ENCODE results near the gene PLLP.
A peak's percentile ranks its signal among the peaks of the same experiment; 100 is the strongest.
"Not testable (repeated sequence)": the region's sequence is repeated elsewhere in the genome, so short reads cannot be mapped to it uniquely, and the experiment has no call there.

The PLLP gene

DNA sequence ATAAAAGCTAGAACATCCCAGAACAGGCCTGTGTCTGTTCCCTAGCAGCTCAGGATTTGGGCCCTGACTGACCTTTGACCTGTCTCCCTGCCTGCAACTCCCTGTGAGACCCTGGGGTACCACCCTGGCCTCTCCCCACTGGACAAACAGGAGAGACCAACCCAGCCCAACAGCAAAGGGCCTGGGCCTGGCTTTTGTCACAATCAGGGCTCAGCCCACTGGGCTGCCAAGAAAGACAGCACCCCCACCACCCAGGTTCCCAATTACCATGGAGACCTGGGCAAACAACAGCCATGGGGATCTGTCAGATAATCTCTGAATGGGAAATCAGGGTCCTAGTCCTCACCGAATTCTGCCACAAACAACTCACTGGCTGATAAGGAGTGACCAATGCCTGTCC, 11.1 kb downstream of the PLLP start:
- DNase-seq (ENCODE audit: low spot score): peak; percentile 10

DNA sequence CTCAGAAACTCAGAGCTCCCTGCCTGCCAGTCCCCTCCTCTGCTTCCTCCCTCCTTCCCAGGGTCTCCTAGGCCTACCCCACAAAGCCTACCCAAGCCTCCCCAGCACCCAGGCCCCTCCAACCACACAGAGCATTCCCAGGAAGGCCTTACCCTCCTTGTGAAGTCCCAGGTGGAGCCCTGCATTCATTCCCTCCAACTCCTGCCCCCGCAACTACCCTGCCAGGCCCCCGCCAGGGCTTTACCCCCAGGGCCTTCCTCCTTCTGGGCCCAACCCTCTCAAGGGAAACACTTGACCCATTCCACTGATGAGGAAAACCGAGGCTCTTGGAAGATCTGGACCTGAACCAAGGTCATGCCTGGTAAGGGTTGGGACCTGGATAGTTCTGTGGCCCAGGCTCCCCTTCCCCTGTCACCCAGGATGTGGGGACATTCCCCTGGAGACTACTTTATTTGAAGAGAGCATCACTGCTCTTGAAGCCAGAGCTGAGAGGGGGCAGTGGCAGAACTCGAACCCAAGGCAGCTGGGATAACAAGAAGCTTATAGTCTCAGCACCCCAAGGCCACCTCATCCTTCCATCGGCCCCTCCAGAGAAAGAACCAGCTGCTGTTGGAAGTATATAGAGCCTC, 12.5 kb downstream of the PLLP start:
- DNase-seq (ENCODE audit: low spot score): peak; percentile 5

DNA sequence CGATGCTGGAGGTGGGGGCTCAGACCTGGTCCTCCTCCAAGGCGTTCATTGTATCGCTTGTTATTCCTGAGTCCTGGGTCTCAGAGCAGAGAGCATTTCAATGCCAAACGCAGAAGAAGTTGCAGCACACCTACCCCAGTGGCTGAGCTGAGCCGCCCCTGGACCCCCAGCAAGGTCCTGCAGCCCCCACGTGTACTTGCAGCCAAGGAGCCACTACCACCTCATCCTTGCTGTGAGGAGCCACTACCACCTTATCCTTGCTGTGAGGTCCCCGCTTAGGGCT, 13.5 kb downstream of the PLLP start:
- no peak for DNase-seq (ENCODE audit: low spot score)

DNA sequence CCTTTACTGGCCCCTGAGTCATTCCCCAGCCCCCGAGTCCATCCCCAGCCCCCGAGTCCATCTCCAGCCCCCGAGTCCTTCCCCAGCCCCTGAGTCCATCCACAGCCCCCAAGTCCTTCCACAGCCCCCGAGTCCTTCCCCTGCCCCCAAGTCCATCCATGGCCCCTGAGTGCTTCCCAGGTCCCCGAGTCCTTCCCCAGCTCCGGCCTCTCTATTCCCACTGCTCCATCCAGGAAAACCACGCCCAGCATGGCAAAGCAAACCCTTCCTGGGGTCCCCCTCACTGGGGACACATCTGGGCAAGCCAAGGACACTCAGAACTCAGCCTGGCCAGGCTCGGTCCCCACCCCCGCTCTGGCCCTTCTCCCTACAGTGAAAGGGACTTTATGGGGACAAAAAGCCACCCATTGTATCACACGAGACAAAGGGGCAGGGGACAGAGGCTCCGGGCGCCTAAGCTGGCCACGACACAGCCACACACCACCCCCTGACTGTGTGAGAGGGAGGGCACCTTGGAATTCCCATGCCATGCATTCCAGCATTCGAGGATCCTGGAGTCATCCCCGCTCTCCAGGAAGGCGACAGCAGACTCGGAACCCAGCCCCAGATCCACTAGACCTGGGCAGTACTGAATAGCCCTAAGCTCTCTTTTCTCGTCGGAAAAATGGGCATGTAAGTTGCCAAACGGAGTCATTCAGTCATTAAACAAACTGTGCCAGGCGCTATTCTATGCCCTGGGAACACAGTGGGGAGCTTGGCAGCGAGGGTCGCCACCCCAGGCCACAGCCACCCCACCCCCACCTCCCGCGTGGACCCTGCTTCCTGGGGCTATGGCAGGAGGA, 14.0 kb downstream of the PLLP start:
- peak; percentile 18 for DNase-seq (ENCODE audit: low spot score)

DNA sequence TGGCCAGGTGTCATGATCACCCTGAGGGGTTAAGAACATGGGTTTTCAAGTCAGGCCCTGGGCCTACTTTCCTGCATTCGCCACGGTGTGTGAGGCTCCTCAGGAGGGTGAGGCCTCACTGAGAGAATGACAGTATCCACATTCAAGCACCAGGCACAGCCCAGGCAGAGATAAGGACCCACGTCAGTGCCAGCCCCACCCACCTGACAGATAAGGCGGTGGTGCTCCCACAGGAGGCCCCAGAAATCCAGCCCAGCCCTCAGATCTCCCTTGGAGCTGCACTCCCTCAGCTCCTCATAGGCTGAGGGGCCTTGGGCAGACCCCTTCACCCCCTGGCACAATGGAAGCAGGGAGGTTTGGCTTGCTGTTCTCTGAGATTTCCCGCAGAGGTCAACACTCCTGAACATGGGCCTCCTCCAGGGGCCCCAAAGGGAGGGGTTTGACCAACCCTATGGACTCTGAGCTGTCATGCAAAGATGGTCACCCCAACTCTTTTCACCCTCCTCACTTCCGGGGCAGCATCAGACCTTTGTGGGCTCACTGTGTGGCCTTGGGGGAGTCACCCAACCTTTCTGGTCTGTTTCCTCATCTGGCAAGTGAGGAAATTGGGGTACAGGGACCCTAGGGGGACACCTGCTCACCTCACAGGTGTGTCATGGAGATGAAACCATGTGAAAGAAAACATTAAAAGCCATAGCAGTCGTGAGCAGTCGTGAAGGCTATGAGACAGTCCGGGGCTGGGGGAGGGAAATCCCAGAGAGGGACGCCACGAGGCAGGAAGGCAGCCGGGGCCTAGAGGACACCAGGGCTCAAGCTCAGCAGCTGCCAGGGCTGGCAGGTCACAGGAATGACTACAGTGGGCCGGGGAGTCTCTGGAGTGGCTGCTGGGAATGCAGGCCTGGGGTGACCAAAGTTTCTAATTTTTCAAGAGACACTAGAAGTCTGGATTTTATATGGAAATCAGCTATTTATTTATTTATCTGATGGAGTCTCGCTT, 15.4 kb downstream of the PLLP start:
- DNase-seq (ENCODE audit: low spot score): peak; percentile 14

DNA sequence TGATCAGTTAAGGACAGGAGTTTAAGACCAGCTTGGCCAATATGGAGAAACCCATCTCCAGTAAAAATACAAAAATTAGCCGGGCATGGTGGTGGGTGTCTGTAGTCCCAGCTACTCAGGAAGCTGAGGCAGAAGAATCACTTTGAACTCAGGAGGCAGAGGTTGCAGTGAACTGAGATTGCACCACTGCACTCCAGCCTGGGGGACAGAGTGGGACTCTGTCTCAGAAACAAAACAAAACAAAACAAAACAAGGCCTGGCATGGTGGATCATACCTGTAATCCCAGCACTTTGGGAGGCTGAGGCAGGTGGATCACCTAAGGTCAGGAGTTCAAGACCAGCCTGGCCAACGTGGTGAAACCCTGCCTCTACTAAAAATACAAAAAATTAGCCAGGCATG, 17.1 kb downstream of the PLLP start:
- not testable (repeated sequence) for DNase-seq (ENCODE audit: low spot score)

DNA sequence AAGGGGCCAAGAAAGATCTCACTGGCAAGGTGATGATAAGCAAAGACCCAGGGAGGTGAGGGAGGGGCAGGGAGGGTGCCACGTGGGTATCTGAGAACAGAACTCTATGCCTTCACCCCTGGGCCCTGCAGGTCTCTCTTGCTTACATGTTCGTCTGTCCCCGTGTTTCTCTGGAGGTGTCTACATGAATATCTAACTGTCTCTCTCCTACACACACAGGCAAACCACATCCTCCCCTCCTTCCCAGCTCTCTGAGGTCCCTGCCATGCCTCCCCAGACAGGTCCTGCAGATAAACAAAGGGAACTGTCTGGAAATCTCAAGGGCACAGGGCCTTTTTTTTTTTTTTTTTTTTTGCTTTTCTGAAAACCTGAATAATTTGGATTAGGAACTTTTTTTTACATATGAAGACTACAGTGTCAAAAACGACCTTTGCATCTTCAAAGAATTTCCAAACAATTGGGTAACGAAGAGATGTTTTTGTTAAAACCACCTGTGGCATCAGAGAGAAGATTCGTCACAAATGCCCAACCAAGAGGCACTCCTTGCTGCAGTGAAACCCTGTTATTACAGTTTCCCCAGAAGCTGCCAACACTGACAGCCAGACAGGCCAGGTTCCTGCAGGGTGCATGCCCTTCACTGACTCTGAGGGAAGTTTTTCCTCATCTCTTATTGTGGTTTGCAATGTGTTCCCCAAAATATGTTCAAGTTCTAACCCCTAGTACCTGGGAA, 17.8 kb downstream of the PLLP start:
- peak; percentile 5 for DNase-seq (ENCODE audit: low spot score)

DNA sequence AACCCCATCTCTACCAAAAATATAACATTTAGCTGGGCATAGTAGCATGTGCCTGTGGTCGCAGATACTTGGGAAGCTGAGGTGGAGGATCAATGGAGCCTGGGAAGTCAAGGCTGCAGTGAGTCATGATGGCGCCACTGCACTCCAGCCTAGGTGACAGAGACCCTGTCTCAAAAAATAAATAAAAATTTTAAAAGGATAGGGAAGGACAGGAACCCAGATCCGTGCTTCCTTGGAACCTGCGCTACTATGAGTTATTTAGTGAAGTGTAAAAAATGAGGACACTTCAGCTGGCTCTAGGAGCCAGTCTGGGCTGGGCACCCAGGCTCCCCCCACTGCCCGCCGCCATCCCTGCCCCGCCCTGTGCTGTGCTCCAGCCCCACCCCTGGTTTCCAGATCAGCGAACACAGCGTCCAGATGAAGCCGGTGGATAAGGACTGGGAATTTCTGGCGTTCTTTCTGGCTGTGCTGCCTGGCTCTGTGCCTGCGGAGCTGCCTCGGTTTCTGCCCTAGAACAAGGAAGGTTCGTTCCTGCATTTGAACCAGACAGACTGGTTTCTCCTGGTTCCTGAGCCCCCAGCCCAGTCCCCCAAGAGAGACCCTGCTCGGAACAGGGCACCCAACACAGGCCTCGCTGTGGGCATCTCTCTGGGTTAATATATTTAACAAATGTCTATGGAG, 18.5 kb downstream of the PLLP start:
- DNase-seq (ENCODE audit: low spot score): peak; percentile 27

DNA sequence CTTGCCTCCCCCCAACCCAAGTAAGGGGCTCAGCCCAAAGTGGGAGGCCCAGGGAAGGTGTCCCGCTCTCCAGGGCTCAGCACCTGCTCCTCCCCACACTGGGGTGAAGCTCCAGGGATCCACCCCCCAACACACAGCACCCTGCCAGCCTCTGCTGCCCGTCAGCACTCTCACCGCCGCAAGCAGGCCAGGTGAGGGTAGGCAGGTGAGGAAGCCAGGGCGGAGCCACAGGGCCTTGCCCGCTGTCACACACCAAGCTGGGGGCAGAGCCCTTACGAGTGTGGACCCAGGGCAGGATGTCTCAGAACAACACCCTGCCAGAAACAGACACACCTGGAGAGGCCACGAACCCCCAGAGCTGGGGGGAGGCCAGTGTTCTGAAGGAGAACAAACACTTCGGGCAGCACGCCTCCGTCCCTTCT, 19.5 kb downstream of the PLLP start:
- DNase-seq (ENCODE audit: low spot score): no peak

DNA sequence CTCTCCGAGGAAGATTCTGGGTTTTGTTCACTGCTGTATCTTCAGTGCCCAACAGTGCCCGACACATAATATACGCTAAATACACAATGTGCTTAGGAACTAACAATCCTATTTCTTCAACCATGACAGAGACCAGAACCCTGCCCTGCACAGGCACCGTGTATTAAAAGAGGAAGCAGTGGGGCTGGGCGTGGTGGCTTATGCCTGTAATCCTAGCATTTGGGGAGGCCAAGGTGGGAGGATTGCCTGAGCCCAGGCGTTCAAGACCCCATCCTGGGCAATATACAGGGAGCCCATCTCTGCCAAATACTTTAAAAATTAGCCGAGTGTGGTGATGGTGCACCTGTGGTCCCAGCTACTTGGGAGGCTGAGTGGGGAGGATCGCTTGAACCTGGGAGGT, 20.1 kb downstream of the PLLP start:
- DNase-seq (ENCODE audit: low spot score): no peak

DNA sequence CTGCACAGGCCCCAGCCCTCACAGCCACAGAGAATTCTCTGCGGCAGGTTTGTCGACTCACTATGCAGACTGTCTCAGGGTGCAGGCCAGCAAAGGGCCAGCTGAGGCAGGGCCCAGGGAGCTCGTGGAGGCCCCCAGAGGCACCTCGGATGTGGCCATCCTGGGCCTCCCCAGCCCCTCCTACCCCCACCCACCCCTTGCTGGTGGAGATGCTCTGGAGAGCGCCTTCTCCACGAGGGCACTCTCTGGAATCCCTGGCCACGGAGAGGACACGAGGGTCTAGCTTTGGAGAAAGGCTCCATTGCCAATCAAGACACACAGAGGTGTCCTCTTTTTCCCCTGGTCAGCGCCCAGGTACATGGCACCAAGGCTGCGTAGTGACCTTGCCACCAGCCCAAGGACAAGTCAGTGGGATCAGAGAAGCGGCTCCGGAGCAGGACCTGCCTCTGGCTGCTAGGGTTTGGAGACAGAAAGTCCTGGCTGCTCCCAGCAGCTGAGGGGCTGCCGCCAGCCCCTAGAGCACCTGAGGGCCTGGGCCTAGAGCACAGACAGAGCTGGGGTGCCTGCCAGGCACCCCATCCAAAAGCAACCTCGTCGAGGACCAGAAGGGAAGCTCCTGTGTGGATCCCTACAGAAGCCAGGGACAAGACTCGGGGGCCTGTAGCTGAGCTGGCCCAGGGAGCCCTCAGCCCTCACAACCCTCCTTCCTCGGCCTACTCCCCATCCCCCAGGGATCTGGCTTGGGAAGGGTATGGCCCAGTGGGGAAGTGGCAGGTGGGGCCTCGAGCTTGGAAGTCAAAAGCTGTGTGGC, 20.7 kb downstream of the PLLP start:
- DNase-seq (ENCODE audit: low spot score): no peak

DNA sequence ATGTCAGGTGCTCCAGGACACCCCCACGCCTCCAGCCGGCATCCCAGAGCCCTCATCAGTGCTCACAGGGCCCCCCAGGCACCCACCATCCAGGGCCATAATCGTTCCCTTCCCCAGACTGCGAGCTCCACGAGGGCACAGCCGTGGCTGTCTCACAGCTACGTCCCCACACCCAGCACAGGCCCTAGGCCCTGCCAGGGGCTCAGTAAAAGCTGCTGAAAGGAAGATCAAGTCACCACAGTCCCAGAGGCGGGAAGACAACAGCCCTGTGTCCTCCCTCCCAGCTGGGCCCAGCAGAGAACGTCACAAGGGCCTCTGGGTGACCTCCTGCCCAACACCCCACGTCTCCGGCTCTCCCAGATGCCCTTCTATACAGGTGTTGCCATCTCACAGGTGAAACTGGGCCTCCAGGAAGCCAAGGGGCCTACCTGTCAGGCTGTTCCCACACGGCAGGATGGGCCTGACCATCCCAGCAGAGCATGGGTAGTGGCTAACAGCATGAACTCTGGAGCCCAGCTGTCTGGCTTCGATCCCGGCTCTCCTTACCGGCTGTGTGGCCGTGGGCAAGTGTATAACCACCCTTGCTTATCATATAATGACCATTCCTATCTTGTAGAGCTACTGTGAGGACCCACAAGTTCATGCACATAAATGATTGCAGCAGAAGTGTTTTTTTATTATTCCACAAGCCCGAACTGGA, 21.5 kb downstream of the PLLP start:
- no peak for DNase-seq (ENCODE audit: low spot score)

DNA sequence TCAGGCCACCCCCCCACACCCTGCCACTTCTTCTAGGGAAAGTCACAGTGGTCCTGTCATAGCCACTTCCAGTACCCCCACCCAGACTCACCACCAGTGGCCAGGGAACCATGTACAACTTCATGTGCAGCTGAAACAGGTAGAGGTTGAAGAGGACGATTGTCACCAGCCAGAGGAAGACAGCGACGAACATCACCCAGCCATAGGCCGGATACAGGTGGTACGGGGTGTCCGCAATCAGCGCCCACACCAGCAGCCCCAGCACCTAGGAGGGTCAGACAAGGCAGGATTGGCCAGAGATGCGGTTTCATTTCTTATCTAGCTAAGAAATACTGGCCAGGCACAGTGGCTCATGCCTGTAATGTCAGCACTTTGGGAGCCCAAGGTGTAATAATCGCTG, 22.7 kb downstream of the PLLP start:
- no peak for DNase-seq (ENCODE audit: low spot score)

DNA sequence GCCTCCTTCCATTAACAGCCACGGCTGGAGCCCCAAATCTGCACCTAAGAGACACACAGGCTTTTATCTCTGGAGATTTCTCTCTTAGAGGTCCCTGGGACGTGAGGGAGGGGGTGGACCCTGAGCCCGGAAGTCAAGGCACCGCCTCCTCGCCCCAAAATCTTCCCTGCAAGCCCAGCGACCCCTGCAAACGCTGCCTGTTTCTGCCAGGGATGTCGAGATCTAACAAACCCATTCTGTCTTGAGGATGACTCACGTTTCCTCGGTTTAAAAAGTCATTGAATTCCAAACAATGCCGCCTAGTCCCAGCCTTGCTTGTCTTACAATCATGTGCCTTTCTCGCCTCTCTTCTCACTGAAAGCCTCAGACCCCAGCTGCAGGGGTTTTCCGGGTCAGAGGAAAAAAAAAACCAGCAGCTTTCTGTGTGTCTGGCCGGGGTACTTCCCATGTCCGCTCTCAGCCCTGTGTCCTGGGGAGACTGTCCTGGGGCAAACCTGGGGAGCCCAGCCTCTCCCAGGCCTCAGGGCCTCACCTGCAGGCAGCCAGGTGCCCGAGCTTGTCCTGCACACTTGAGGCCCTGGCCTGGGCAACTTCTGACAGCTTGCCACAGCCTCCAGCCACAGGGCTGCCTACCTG, 24.1 kb downstream of the PLLP start:
- no peak for DNase-seq (ENCODE audit: low spot score)

DNA sequence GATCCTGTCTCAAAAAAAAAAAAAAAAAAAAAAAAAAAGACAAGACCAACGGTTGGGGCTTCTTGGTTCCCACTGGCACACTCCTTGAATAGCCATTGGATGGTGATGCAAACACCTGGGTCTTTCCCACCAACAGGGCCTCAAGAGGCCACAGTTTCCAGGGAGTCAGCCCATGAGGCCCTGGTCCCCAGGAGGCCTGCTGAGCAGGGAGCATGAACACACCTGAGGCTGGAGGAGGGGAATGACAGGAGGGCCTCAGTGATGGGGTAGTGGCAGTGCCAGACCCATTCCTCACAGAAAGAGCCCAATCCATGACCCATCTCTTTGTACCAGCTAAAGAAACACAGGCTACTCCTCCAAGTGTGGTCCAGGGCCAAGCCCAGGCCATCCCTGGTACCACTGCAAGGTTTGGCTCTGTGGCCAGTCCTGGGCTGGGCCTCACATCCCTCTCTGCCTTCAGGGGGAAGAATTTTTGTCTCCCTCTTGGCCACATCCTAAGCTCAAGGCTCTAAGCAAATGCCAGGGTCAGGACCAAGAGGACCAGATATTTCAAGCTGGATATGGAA, 25.5 kb downstream of the PLLP start:
- no peak for DNase-seq (ENCODE audit: low spot score)

DNA sequence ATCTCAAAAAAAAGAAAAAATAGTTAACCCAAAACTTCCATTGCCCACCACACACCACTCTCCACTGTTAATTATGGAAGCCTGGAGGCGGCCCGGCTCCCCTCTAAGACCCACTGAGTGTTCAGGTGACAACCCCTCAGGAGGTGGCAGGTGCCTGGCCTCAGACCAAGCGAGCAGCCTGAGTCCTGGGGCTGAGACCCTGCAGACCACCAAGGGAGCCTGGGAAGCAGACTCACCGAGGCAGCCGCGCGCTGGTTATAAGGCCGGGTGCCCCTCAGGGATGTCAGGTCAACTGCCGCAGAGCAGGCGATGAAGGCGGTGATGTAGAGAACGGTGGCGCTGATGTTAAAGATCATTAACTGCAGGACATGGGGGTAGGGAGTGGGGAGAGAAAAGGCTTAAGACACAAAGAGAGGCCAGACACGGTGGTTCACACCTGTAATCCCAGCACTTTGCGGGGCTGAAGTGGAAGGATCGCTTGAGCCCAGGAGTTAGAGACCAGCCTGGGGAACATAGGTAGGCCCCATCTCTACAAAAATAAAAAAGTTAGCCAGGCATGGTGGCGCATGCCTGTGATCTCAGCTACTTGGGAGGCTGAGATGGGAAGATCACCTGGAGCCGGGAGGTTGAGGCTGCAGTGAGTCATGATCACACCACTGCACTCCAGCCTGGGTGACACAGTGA, 26.1 kb downstream of the PLLP start:
- no peak for DNase-seq (ENCODE audit: low spot score)

DNA sequence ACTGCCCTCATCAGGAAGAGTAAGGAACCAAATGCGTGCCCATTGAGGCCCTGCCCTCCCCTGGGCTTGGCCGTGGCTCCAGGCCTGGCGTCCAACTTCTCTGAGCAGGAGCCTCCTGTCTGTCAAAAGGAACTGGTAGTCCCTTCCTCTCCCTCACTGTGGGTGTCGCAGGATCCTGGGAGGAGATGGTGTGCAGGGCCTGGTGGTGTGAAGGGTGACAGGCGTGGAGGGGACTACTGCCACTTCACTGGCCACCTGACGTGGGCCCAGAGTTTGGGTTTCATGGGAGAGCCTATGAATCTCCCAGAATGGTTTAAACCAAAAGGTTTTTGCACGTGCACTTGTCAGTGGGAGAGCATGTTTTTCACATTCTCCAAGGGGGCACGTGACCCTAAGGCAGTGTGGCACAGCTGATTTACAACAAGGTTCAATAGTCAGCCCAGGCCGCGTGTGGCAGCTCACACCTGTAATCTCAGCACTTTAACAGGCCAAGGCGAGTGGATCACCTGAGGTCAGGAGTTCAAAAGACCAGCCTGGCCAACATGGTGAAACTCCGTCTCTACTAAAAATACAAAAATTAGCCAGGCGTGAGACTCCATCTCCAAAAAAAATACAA, 26.9 kb downstream of the PLLP start:
- no peak for DNase-seq (ENCODE audit: low spot score)

Measured in D341Med (cell line).